GM23338 (cell line): ENCODE data around the gene PRMT7. TPM values are rescaled to one million over a fixed set of nuclear protein-coding genes. Genes with fewer than 3 reads are reported as not detected.

Experiments
- ATAC-seq: fragments of 200-7000 bp; cut with Tn5 transposase; 3 replicates; pipeline ENCODE4 v1.9.1; 2020
- DNase-seq: peaks from one replicate; pipeline ENCODE4 v3.0.0-alpha.2; 2015; ENCODE audit warnings: low spot score
- H2AFZ ChIP-seq: fragments of 200-600 bp; sonication (generic); 2 replicates; pipeline ENCODE4 v1.8.0; 2016; ENCODE audit warnings: antibody characterized with exemption, mild to moderate bottlenecking, moderate library complexity
- H3F3A ChIP-seq: fragments of 200-600 bp; sonication (generic); replicated peaks from 2 replicates; pipeline ENCODE4 v1.8.0; 2017; ENCODE audit warnings: antibody characterized with exemption, mixed run types, low read depth
- H3K27ac ChIP-seq: fragments of 200-600 bp; sonication (generic); 2 replicates; pipeline ENCODE4 v1.6.1; 2016; ENCODE audit warnings: low read depth
- H3K27me3 ChIP-seq: fragments of 200-600 bp; sonication (generic); 2 replicates; pipeline ENCODE4 v1.8.0; 2016; ENCODE audit warnings: mild to moderate bottlenecking, mixed run types, moderate library complexity; ENCODE audit not compliant: insufficient read depth
- H3K36me3 ChIP-seq: fragments of 200-600 bp; sonication (generic); 2 replicates; pipeline ENCODE4 v1.8.0; 2016; ENCODE audit warnings: mild to moderate bottlenecking; ENCODE audit not compliant: insufficient read depth
- H3K4me1 ChIP-seq: fragments of 200-600 bp; sonication (generic); 2 replicates; pipeline ENCODE4 v1.8.0; 2016; ENCODE audit warnings: mild to moderate bottlenecking, moderate library complexity; ENCODE audit not compliant: insufficient read depth
- H3K4me2 ChIP-seq: fragments of 200-600 bp; sonication (generic); 2 replicates; pipeline ENCODE4 v1.7.1; 2017; ENCODE audit warnings: mixed run types
- H3K4me3 ChIP-seq: fragments of 200-600 bp; sonication (generic); 2 replicates; pipeline ENCODE4 v1.6.1; 2016; ENCODE audit warnings: mixed run types
- H3K79me2 ChIP-seq: fragments of 200-600 bp; sonication (generic); replicated peaks from 2 replicates; pipeline ENCODE4 v1.8.0; 2017; ENCODE audit warnings: mild to moderate bottlenecking; ENCODE audit not compliant: insufficient read depth
- H3K9me2 ChIP-seq: fragments of 200-600 bp; sonication (generic); 2 replicates; pipeline ENCODE4 v1.8.0; 2017; ENCODE audit not compliant: insufficient read depth
- H4K20me1 ChIP-seq: fragments of 200-600 bp; sonication (generic); replicated peaks from 2 replicates; pipeline ENCODE4 v1.8.0; 2017; ENCODE audit warnings: mild to moderate bottlenecking; ENCODE audit not compliant: insufficient read depth
- H3K27ac Mint-ChIP-seq: 2 replicates; pipeline ENCODE4 v1.8.0; 2020; ENCODE audit warnings: inconsistent platforms, mild to moderate bottlenecking, moderate library complexity, mixed read lengths
- H3K27me3 Mint-ChIP-seq: 3 replicates; pipeline ENCODE4 v1.8.0; 2022; ENCODE audit warnings: low read depth, mild to moderate bottlenecking, moderate library complexity, mixed read lengths, inconsistent platforms; ENCODE audit not compliant: insufficient read depth, poor library complexity
- H3K36me3 Mint-ChIP-seq: 3 replicates; pipeline ENCODE4 v1.8.0; 2021; ENCODE audit warnings: low read depth, mild to moderate bottlenecking, inconsistent platforms, moderate library complexity, mixed read lengths
- H3K4me1 Mint-ChIP-seq: 3 replicates; pipeline ENCODE4 v1.8.0; 2020; ENCODE audit warnings: mild to moderate bottlenecking, inconsistent platforms, mixed read lengths
- H3K4me3 Mint-ChIP-seq: 3 replicates; pipeline ENCODE4 v1.8.0; 2021; ENCODE audit warnings: moderate library complexity, mild to moderate bottlenecking, inconsistent platforms, mixed read lengths
- H3K9me3 Mint-ChIP-seq: 3 replicates; pipeline ENCODE4 v1.8.0; 2020; ENCODE audit warnings: moderate library complexity, mild to moderate bottlenecking, inconsistent platforms, mixed read lengths
- CREB1 ChIP-seq: fragments of 250-450 bp; sonication (Bioruptor Pico); IDR thresholded peaks from 2 replicates; pipeline ENCODE4 v1.5.0; 2020; ENCODE audit warnings: low read depth, mild to moderate bottlenecking, moderate library complexity
- CTCF ChIP-seq, 2 experiments: fragments of 200-600 bp in 1 of 2; sonication (generic) in 1 of 2; conservative IDR thresholded peaks; 2 replicates each; pipeline versions ENCODE4 v1.5.1 to v1.6.1; 2016 to 2017; ENCODE audit warnings: antibody characterized with exemption in 2 of 2, low read depth in 2 of 2, mild to moderate bottlenecking in 2 of 2, moderate library complexity in 1 of 2
- EZH2 ChIP-seq: fragments of 200-600 bp; sonication (generic); IDR thresholded peaks from one replicate; pipeline ENCODE4 v1.8.0; 2017; ENCODE audit warnings: antibody characterized with exemption, mild to moderate bottlenecking, low read depth; ENCODE audit not compliant: unreplicated experiment
- EZH2phosphoT487 ChIP-seq: fragments of 200-600 bp; sonication (generic); IDR thresholded peaks from one replicate; pipeline ENCODE4 v1.8.1; 2018; ENCODE audit warnings: antibody characterized with exemption; ENCODE audit not compliant: unreplicated experiment
- JUNB ChIP-seq: IDR thresholded peaks from one replicate; pipeline ENCODE4 v1.6.1; 2016; ENCODE audit warnings: antibody characterized with exemption; ENCODE audit not compliant: unreplicated experiment
- NANOG ChIP-seq: IDR thresholded peaks from 2 replicates; pipeline ENCODE4 v1.6.1; 2016; ENCODE audit warnings: antibody characterized with exemption, borderline replicate concordance
- POLR2AphosphoS5 ChIP-seq: IDR thresholded peaks from 2 replicates; pipeline ENCODE4 v1.6.1; 2016; ENCODE audit warnings: antibody characterized with exemption, low read depth
- REST ChIP-seq: IDR thresholded peaks from one replicate; pipeline ENCODE4 v1.6.1; 2018; ENCODE audit warnings: antibody characterized with exemption; ENCODE audit not compliant: unreplicated experiment
- STAT1 ChIP-seq: IDR thresholded peaks from one replicate; pipeline ENCODE4 v1.6.1; 2016; ENCODE audit warnings: antibody characterized with exemption; ENCODE audit not compliant: unreplicated experiment
- ZNF114 ChIP-seq: fragments of 250-450 bp; sonication (Bioruptor Pico); IDR thresholded peaks from 2 replicates; pipeline ENCODE4 v1.5.0; 2020; ENCODE audit warnings: mild to moderate bottlenecking, moderate library complexity
- ZNF331 ChIP-seq: fragments of 250-450 bp; sonication (Bioruptor Pico); IDR thresholded peaks from 2 replicates; pipeline ENCODE4 v1.5.0; 2020; ENCODE audit warnings: low read depth, mild to moderate bottlenecking, moderate library complexity
- ZNF462 ChIP-seq: fragments of 250-450 bp; sonication (Bioruptor Pico); IDR thresholded peaks from 2 replicates; pipeline ENCODE4 v1.5.0; 2020; ENCODE audit warnings: mild to moderate bottlenecking, moderate library complexity
- polyA plus RNA-seq: library from polyadenylated mRNA; unstranded; fragments of >200 nt; fragmentation: Nextera tagmentation; extraction: Ambion mirVana; gene quantifications from 2 replicates; pipeline ENCODE4 v1.2.1, GENCODE V29; 2016
- total RNA-seq: library from RNA; depleted of rRNA; stranded (reverse); fragments of >200 nt; shearing (Covaris generic); gene quantifications from 2 replicates; pipeline ENCODE4 v1.2.3, GENCODE V29; 2014

The PRMT7 gene
- total and polyA plus RNA-seq, 2 experiments from 2014 or later: 20.2 to 65.3 TPM

GRCh38 chr16:68403177-68403576 lies 92.4 kb downstream of the PRMT7 start (continued):
- TF ChIP-seq JUNB (no peak), CREB1 (no peak), REST (no peak), EZH2phosphoT487 (no peak), ZNF114 (CRISPR knock-in tag) (no peak), NANOG (no peak), CTCF (conservative IDR thresholded peaks at IDR 0.05; ENCODE audit: low read depth in 2 of 2) (no peak), STAT1 (no peak), ZNF331 (CRISPR knock-in tag) (no peak)

GRCh38 chr16:68403704-68404103 lies 92.9 kb downstream of the PRMT7 start:
- H3K9me3 Mint-ChIP-seq: no peaks in the 10 kb centered on the region
- Histone ChIP-seq H3K4me3 (no peak overlapping the region), H3K27ac (no peak overlapping the region), H3K36me3 (no peaks in the 10 kb centered on the region), H4K20me1 (no peaks in the 10 kb centered on the region), H3F3A (no peaks in the 10 kb centered on the region), H3K9me2 (no peaks in the 10 kb centered on the region), H3K4me2 (no peak overlapping the region), H3K79me2 (no peaks in the 10 kb centered on the region), H3K4me1 (peaks cover 9% of the 10 kb centered on the region), H2AFZ (no peak overlapping the region), H3K27me3 (no peaks in the 10 kb centered on the region)
- H3K27ac Mint-ChIP-seq: no peak overlapping the region
- no peak overlapping the region for H3K4me3 Mint-ChIP-seq
- no peak for ATAC-seq
- H3K36me3 Mint-ChIP-seq: no peaks in the 10 kb centered on the region
- DNase-seq: no peak
- H3K4me1 Mint-ChIP-seq: peaks cover 18% of the 10 kb centered on the region
- no peaks in the 10 kb centered on the region for H3K27me3 Mint-ChIP-seq
- no peak for TF ChIP-seq POLR2AphosphoS5
- TF ChIP-seq CTCF (conservative IDR thresholded peaks at IDR 0.05; ENCODE audit: low read depth in 2 of 2): no peak
- TF ChIP-seq ZNF114 (CRISPR knock-in tag): no peak
- no peak for TF ChIP-seq ZNF462 (CRISPR knock-in tag)
- TF ChIP-seq EZH2phosphoT487: no peak
- no peak for TF ChIP-seq STAT1
- TF ChIP-seq ZNF331 (CRISPR knock-in tag): no peak
- no peak for TF ChIP-seq EZH2
- TF ChIP-seq JUNB: no peak
- TF ChIP-seq NANOG: no peak
